ENCODE measurements around the gene ERCC4. TPM values are rescaled to one million over a fixed set of nuclear protein-coding genes. Genes with fewer than 3 reads are reported as not detected.
"Not testable (repeated sequence)": the region's sequence is repeated elsewhere in the genome, so short reads cannot be mapped to it uniquely, and the experiment has no call there.

Gene ERCC4
- total RNA-seq, 1 experiment from 2014 or later: 23.4 TPM

DNA sequence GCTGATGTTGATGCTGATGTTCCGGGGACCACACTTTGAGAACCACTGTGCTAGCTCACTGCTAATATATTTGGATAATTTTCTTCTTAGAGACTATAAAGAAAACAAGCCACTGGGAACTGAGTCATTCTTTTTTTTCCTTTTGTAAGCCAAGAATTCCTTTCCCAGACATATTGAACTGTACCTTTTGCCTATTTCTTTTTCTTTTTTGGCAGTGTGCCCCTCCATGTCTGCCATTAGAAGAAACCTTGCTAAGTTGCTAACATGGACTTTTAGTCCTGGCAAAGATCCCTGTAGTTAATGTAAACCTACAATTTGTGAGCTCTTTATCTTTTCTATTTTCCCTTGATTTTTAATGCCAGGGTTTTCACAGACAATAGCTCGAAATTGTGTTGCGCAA lies 17.3 kb upstream of the ERCC4 start:
- intact Hi-C loops (cut with micrococcal nuclease; ENCODE audit: unreplicated experiment): no loop called here
- no TSS peak for BruUV-seq (replicated peaks)
- in situ Hi-C loops (cut with HindIII; ENCODE audit: low pct_unique_long_range_greater_than_20kb, low sequenced_read_pairs): no loop called here
- Histone ChIP-seq H3K9me3 (ENCODE audit: control insufficient read depth, insufficient read depth, low read depth, low read length) (no peaks in the 10 kb centered on the region), H3K4me3 (ENCODE audit: low read depth in 2 of 2, low read length in 2 of 2) (no peak overlapping the region), H3K27ac (ENCODE audit: low read length) (no peak overlapping the region), H3K4me1 (ENCODE audit: control insufficient read depth, insufficient read depth, low read length) (no peaks in the 10 kb centered on the region), H3K36me3 (ENCODE audit: control insufficient read depth, insufficient read depth, low read length) (no peaks in the 10 kb centered on the region), H3K27me3 (ENCODE audit: control insufficient read depth, insufficient read depth, low read length) (peaks cover 4% of the 10 kb centered on the region; the same call in 1 of the 2 replicates)
- CTCF ChIA-PET: interaction anchor here (0.6 kb wide), 1 partner anchor 14 kb away, joined by 4 read pairs; no protein-coding TSS in a partner anchor
- DNase-seq (ENCODE audit: low read depth, low spot score) (no peak), ATAC-seq (no peak)
- no peak for TF ChIP-seq TCF7L2 (IDR thresholded peaks at IDR 0.05; ENCODE audit: low read depth, low read length)
- TF ChIP-seq REST (IDR thresholded peaks at IDR 0.05; ENCODE audit: insufficient read depth in 1 of 2, low read depth in 2 of 2, low read length in 1 of 2): no peak
- POLR2A ChIA-PET: interaction anchor here (0.8 kb wide), 1 partner anchor 192 kb away, joined by 3 read pairs; no protein-coding TSS in a partner anchor

- Histone ChIP-seq H3K36me3 (ENCODE audit: control insufficient read depth, insufficient read depth, low read length) (no peaks in the 10 kb centered on the region), H3K27ac (ENCODE audit: low read length) (no peak overlapping the region), H3K4me1 (ENCODE audit: control insufficient read depth, insufficient read depth, low read length) (no peaks in the 10 kb centered on the region), H3K9me3 (ENCODE audit: control insufficient read depth, insufficient read depth, low read depth, low read length) (no peaks in the 10 kb centered on the region), H3K27me3 (ENCODE audit: control insufficient read depth, insufficient read depth, low read length) (no peaks in the 10 kb centered on the region), H3K4me3 (ENCODE audit: low read depth in 2 of 2, low read length in 2 of 2) (no peak overlapping the region)
- intact Hi-C loops (cut with micrococcal nuclease; ENCODE audit: unreplicated experiment) (no loop called here), in situ Hi-C loops (cut with HindIII; ENCODE audit: low pct_unique_long_range_greater_than_20kb, low sequenced_read_pairs) (no loop called here)
- DNase-seq (ENCODE audit: low read depth, low spot score): no peak
- no peak for TF ChIP-seq REST (IDR thresholded peaks at IDR 0.05; ENCODE audit: insufficient read depth in 1 of 2, low read depth in 2 of 2, low read length in 1 of 2)
- no TSS peak for BruUV-seq (replicated peaks)
- ATAC-seq: no peak
- CTCF ChIA-PET: interaction anchor here (1.2 kb wide), 1 partner anchor 15 kb away, joined by 6 read pairs; the partner anchor contains the start of gene ERCC4
- POLR2A ChIA-PET: no interaction called here
These were observed 15.7 kb upstream of the ERCC4 start for GRCh38 chr16:13904179-13904691.

DNA sequence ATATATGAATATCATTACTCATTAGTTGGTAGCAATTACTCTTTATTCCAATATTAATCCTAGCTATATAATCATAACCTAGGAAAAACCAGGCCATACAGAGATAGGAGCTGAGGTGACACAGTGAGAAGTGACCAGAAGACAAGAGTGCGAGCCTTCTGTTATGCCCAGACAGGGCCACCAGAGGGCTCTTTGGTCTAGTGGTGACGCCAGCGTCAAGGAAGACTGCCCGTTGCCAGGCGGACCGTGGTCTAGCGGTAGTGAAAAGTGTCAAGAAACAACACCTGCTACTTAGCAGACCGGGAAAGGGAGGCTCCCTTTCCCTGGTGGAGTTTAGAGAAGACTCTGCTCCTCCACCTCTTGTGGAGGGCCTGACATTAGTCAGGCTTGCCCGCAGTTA lies 15.1 kb upstream of the ERCC4 start:
- DNase-seq (ENCODE audit: low read depth, low spot score); H3K27ac ChIP-seq (ENCODE audit: low read length); in situ Hi-C loops (cut with HindIII; ENCODE audit: low pct_unique_long_range_greater_than_20kb, low sequenced_read_pairs); POLR2A ChIA-PET; H3K27me3 ChIP-seq (ENCODE audit: control insufficient read depth, insufficient read depth, low read length); H3K4me3 ChIP-seq (ENCODE audit: low read depth in 2 of 2, low read length in 2 of 2); H3K9me3 ChIP-seq (ENCODE audit: control insufficient read depth, insufficient read depth, low read depth, low read length); intact Hi-C loops (cut with micrococcal nuclease; ENCODE audit: unreplicated experiment); H3K4me1 ChIP-seq (ENCODE audit: control insufficient read depth, insufficient read depth, low read length); H3K36me3 ChIP-seq (ENCODE audit: control insufficient read depth, insufficient read depth, low read length); ATAC-seq; BruUV-seq (replicated peaks): not testable (repeated sequence)
- TF ChIP-seq, protein P1, sequence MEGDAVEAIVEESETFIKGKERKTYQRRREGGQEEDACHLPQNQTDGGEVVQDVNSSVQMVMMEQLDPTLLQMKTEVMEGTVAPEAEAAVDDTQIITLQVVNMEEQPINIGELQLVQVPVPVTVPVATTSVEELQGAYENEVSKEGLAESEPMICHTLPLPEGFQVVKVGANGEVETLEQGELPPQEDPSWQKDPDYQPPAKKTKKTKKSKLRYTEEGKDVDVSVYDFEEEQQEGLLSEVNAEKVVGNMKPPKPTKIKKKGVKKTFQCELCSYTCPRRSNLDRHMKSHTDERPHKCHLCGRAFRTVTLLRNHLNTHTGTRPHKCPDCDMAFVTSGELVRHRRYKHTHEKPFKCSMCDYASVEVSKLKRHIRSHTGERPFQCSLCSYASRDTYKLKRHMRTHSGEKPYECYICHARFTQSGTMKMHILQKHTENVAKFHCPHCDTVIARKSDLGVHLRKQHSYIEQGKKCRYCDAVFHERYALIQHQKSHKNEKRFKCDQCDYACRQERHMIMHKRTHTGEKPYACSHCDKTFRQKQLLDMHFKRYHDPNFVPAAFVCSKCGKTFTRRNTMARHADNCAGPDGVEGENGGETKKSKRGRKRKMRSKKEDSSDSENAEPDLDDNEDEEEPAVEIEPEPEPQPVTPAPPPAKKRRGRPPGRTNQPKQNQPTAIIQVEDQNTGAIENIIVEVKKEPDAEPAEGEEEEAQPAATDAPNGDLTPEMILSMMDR (IDR thresholded peaks at IDR 0.05): peak; percentile 86
- CTCF ChIA-PET: interaction anchor here (1.2 kb wide), 1 partner anchor 15 kb away, joined by 6 read pairs; the partner anchor contains the start of gene ERCC4

Measured in Panc1 (cell line).